GM19463 (cell line): ENCODE data around the gene IQGAP1.
A peak's percentile ranks its signal among the peaks of the same experiment; 100 is the strongest.
"Not testable (repeated sequence)": the region's sequence is repeated elsewhere in the genome, so short reads cannot be mapped to it uniquely, and the experiment has no call there.

ENCODE experiments used
- ATAC-seq: cut with Tn5 transposase; IDR thresholded peaks from one replicate; pipeline ENCODE4 v1.9.1; 2021; ENCODE audit warnings: mild to moderate bottlenecking, moderate library complexity; ENCODE audit not compliant: unreplicated experiment

The IQGAP1 gene

DNA sequence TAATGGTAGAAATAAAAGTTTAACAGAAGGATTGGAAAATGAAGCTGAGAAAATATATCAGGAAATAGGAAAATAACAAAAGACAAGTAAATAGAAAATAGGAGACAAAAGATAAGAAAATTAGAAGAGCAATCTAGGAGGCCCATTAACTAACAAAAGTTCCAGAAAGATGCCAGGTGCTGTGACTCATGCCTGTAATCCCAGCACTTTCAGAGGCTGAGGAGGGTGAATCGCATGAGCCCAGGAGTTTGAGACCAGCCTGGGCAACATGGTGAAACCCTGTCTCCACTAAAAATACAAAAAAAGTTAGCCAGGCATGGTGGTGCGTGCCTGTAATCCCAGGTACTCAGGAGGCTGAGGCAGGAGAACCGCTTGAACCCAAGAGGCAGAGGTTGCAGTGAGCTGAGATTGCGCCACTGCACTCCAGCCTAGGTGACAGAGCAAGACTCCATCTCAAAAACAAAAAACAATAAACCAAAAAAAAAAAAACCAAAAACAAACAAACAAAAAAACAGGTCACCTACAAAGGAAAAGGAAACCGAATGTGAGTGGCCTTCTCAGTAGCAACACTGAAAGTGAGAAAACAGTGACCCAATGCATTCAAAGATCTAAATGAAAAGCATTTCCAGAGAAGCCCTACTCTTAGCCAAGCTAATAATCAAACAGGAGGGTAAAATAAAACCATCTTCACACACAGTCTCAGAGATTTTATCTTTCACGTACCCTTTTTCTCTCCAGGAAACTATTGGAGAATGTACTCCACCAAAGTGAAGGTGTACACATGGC is 136.2 kb downstream of the IQGAP1 start:
- ATAC-seq = not testable (repeated sequence)

DNA sequence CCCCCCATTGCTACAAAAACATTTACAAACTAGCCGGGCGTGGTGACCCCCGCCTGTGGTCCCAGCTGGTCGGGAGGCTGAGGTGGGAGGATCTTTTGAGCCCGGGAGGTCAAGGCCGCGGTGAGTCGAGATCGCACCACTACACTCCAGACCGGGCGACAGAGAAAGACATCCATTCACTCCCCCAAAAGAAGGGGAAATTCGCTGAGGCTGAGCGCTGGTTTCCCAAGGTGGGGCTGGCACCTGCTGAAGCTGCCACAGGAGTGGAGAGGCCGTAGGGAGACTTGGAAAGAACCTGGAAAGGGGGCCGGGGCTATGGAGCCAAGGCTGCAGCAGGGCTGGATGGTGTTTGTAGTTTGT is 140.9 kb downstream of the IQGAP1 start:
- ATAC-seq = no peak

DNA sequence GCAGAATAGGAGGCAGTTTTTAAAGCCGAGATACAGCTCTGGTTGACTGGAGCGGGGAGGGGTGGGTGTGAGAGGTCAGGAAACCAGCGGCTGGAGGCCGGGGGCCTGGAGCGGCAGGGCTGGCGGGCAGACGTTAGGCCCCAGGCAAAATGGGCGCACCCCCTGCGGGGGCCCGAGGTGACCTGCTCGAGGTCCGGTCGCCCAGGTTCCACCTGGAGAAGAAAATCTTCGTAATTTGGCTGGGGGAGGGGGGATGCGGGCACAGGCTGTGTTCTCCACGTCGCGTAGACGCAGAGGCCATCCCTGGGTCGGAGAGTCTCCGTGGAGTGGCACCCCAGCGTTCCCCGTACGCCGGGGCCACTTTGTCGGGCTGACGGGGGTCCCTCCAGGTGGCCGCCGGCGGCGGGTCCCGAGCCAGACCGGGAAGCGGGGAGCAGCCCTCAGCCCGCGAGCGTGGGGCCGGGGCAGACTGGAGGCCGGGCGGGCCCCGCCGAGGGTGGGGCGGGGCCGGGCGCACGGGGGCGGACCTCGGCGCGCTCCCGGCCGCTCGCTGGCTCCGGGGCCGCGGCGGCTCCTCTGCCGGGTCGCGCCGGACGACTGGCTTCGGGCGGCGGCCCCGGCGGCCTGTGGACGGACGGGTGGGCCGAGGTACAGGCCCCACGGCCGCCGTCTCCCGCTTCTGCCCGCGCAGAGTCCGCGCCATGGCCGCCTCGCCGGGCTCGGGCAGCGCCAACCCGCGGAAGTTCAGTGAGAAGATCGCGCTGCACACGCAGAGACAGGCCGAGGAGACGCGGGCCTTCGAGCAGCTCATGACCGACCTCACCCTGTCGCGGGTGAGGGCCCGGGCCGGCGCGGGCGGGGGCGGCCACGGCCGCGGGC is 141.6 kb downstream of the IQGAP1 start, which contains the start of gene CRTC3:
Gene CRTC3, plus strand, starts transcription at position 553 of the 879 bp plus-strand sequence. Its CDS starts 149 bp downstream, at position 702.
- ATAC-seq = peak; percentile 74

DNA sequence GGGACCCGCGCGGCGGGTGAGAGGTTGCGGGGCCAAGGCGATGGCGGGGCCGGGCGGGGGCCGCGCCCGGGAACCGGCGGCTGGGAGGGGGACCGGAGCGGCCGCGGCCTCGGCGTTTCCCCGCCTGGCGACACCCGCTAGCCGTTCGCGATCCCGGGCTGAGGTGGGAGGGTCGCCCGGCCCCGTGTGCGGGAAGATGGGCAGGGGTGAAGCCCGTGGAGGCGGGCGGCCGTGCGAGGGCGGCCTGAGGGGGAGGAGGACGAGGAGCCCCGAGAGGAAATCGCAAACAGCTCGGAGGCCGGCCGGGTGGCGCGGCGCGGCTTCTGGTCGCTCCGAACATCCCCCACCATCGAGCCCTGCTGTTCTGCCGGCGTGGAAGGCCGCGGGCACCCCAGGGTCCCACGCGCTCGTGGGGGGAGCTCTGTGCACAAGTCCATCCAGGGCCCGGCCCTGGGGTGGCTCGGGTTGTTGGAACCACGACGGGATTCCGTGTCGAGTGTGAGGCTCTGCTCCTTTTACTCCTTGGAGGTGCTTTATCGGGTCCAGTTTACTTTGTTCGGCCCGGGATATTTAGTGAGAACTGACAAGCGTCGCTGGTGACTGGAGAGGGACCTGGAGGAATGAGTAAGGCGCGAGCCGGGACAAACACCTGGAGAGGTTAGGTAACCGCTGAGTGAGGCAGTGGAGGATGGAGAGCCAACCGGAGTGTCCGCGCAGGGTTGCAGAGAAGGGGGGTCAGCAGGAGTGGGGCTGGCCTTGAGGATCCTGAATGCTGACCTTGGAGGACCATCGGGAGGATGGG is 142.4 kb downstream of the IQGAP1 start:
- ATAC-seq = peak; percentile 41

DNA sequence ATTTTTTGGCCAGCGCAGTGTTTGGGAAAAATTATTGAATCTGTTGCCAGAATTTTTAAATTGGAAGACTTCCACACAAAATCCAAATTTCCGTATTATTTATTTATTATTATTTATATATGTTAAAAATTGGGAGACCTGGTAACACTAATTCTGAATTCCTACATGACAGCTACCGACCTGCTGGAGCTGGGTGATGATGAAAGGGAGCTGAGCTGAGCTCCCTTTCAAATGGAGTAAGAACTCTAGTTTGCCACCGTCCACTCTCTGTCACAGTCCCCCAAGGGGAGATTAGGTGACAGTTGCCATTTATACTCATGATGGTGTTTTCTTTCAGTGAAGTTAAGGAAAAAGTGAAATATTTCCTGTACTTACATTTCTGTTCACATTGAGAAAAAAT is 143.1 kb downstream of the IQGAP1 start:
- ATAC-seq = no peak

DNA sequence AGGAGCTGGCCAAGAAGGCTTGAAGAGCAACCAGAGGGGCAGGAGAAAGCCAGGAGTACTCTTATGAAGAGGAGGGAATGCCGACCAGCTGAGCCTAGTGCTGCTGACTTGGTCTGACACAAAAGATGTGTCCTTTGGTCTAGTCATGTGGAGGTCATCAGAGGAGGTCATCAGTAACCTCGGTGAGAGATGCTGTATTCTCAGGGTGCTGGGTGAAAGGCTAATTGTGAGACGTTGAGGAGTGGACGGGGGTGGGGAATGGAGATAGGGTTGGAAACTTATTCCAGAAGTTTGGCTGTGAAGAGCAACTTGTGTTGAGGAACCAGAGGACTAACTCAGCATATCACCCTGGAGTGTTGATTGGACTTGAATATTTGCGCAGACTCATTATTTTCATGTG is 147.2 kb downstream of the IQGAP1 start:
- no peak for ATAC-seq

DNA sequence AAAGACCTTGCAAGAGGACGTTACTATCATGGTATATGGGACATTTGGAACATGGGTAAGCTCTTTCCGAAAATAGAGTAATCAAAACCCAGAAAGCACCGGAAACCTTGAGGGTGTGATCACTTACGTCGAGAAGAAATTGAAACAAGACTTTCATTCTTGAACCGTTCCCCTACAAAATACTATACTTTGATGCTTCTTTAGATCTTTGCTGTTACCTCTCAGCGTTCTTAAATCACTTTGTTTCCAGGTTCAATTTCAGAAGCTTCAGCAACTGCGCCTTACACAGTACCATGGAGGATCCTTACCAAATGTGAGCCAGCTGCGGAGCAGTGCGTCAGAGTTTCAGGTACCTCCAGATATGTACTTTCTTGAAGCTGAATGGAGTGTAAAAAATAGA is 151.7 kb downstream of the IQGAP1 start:
- ATAC-seq = no peak

DNA sequence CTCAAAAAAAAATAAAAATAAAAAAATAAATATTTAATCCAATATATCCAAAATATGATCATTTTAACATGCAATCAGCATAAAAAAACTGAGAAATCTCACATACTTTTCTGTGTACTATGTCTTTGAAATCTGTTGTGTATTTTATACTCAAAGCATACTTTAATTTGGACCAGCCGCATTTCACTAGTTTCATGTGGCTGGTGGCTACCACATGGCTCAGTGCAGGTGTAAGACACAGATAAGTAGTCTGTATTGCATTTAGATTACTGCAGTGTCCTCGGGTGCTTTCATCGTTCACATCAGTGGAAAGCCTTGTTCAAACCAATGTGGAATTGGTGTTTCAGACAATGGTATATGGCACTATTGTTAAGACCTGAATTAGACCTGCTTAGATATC is 152.7 kb downstream of the IQGAP1 start:
- no peak for ATAC-seq

DNA sequence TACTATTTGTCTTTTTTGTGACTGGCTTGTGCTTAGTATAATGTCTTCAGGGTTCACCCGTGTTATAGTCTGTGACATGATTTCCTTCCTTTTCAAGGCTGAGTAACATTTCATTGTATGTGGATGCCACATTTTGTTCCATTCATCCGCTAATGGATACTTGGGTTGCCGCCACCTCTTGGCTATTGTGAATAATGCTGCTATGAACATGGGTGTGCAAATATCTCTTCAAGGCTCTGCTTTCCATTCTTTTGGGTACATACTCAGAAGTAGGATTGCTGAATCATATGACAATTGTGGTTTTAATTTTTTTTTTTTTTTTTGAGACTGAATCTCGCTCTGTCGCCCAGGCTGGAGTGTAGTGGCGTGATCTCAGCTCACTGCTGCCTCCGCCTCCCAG is 157.1 kb downstream of the IQGAP1 start:
- ATAC-seq = no peak

DNA sequence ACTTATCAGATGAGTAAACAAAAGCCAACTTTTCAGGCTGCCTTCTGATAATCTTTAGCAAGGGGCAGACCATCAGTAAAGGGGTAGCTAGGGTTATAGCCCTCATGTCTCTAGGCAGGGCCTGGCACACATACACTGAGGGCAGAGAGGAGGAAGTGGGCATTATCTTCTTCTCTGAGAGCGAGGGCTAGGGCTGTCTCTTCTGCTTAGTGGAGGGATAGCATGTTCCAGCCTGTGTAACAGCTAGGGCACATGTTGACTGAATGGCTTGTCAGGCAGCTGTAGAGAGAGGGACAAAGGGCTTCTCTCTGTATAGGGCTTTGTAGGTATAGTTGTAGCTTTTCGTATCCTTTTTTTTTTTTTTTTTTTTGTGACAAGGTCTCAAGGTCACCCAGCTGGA is 159.5 kb downstream of the IQGAP1 start:
- no peak for ATAC-seq

DNA sequence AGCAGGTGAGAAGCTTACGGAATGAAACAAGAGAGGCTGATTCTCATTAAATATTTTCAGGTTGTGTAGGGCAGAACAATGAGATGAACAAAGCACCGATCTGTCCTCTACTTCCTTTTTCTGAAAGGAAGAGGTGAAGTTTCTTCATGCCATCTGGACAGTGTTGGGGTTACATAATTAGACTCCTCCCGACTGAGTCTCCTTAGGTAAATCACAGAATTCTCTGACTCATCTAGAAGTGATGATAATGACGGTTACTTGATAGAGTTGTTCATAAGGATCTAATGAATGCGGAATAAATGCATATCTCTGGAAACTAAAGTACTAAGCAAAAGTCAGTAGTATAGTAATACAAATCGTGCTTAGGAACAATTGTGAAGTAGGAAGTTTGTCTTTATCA is 162.9 kb downstream of the IQGAP1 start:
- ATAC-seq = no peak
